ENCODE results near the gene C11orf54.

C11orf54 gene

GRCh38 chr11:93741094-93741881 is at the start of gene C11orf54, which contains the start of gene TAF1D:
Gene C11orf54, plus strand, starts transcription at chr11:93741672. Its CDS starts 5,722 bp downstream, at chr11:93747394.
Gene TAF1D, minus strand, starts transcription at chr11:93741495. Its CDS starts 2,191 bp downstream, at chr11:93739304.
- peak; percentile 99 for DNase-seq (ENCODE audit: low spot score)

GRCh38 chr11:93694109-93694508 is 47.4 kb upstream of the C11orf54 start:
- DNase-seq (ENCODE audit: low spot score), result no peak

GRCh38 chr11:93694557-93694956 is 46.9 kb upstream of the C11orf54 start:
- DNase-seq (ENCODE audit: low spot score), result no peak

- no peak for DNase-seq (ENCODE audit: low spot score)
Measured at GRCh38 chr11:93697611-93698010, 43.9 kb upstream of the C11orf54 start.

GRCh38 chr11:93700830-93701229 is 40.6 kb upstream of the C11orf54 start:
- no peak for DNase-seq (ENCODE audit: low spot score)

GRCh38 chr11:93704237-93704636 is 37.2 kb upstream of the C11orf54 start:
- DNase-seq (ENCODE audit: low spot score), result no peak

- no peak for DNase-seq (ENCODE audit: low spot score)
Measured at GRCh38 chr11:93710239-93710638, 31.2 kb upstream of the C11orf54 start.

GRCh38 chr11:93712678-93713077 is 28.8 kb upstream of the C11orf54 start:
- DNase-seq (ENCODE audit: low spot score), result no peak

- DNase-seq (ENCODE audit: low spot score), result no peak
Measured at GRCh38 chr11:93715797-93716396, 25.6 kb upstream of the C11orf54 start.

GRCh38 chr11:93717501-93717900 is 24.0 kb upstream of the C11orf54 start:
- DNase-seq (ENCODE audit: low spot score), result no peak

- no peak for DNase-seq (ENCODE audit: low spot score)
Measured at GRCh38 chr11:93718057-93718563, 23.4 kb upstream of the C11orf54 start.

GRCh38 chr11:93719310-93719709 is 22.2 kb upstream of the C11orf54 start:
- DNase-seq (ENCODE audit: low spot score), result no peak

- DNase-seq (ENCODE audit: low spot score), result no peak
Measured at GRCh38 chr11:93720522-93720921, 20.9 kb upstream of the C11orf54 start.

- DNase-seq (ENCODE audit: low spot score), result no peak
Measured at GRCh38 chr11:93724089-93724488, 17.4 kb upstream of the C11orf54 start.

- peak; percentile 36 for DNase-seq (ENCODE audit: low spot score)
Measured at GRCh38 chr11:93727985-93728791, 13.3 kb upstream of the C11orf54 start.

GRCh38 chr11:93728792-93729128 is 12.7 kb upstream of the C11orf54 start:
- no peak for DNase-seq (ENCODE audit: low spot score)

GRCh38 chr11:93729129-93729616 is 12.3 kb upstream of the C11orf54 start:
- DNase-seq (ENCODE audit: low spot score), result peak; percentile 33

- DNase-seq (ENCODE audit: low spot score), result no peak
Measured at GRCh38 chr11:93730108-93731107, 11.1 kb upstream of the C11orf54 start.

GRCh38 chr11:93732237-93732892 is 9.1 kb upstream of the C11orf54 start:
- DNase-seq (ENCODE audit: low spot score), result no peak

- DNase-seq (ENCODE audit: low spot score), result no peak
Measured at GRCh38 chr11:93733474-93733873, 8.0 kb upstream of the C11orf54 start.

Data from cerebellar cortex (tissue), 1 donor.